GM13976 (cell line): ENCODE measurements around the gene IER3.

Source experiments
- DNase-seq: peaks from one replicate; pipeline ENCODE4 v3.0.0; 2012; ENCODE audit warnings: low spot score
- in situ Hi-C: fragments of 300-500 bp; cut with MboI; formaldehyde crosslinking; loops from one replicate; pipeline ENCODE4 v1.12.0; 2022; ENCODE audit warnings: low sequenced_read_pairs, mixed read lengths, inconsistent platforms; ENCODE audit not compliant: unreplicated experiment
- TF ChIP-seq, protein P1 (sequence below): IDR thresholded peaks from 2 replicates; pipeline ENCODE4 v1.5.1; 2012; ENCODE audit warnings: borderline replicate concordance, mild to moderate bottlenecking; ENCODE audit not compliant: insufficient read depth; ENCODE audit errors: extremely low read depth, missing control alignments, control extremely low read depth

IER3 gene

DNA sequence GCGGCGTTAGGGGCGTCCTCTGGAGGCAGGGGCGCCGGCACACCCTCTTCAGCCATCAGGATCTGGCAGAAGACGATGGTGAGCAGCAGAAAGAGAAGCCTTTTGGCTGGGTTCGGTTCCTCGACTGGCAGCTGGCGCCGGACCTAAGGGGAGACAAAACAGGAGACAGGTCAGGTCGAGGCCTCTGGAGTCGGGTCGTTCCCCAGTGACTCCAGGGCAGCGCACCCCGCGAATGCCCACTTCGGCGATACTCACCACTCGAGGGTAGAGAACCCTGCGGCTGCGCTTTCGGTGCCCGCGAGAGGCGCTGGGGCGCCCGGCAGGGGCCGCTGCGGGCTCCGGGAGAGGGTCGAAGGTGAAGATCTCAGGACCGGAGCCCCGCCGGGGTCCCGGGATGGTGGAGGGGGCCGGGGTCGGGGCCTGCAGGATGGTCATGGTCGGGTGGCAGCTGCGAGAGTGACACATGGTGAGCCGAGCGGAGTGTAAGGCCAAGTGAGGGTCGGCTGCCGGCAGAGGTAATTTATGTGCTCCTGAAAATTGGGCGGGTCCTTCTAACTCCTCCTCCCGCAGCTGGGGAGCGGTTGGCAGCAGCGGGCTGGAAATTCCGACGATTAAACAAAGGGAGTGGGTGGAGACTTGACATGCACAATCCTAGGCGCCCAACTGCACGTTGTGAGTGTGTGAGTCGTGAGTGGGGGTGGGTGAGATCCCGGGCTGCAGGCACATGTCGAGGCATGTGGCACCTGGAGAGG lies at the start of gene IER3:
Gene IER3, minus strand, starts transcription at position 494 of the 752 bp plus-strand sequence. Its CDS starts 29 bp downstream, at position 465.
- in situ Hi-C loops: no loop called here

DNA sequence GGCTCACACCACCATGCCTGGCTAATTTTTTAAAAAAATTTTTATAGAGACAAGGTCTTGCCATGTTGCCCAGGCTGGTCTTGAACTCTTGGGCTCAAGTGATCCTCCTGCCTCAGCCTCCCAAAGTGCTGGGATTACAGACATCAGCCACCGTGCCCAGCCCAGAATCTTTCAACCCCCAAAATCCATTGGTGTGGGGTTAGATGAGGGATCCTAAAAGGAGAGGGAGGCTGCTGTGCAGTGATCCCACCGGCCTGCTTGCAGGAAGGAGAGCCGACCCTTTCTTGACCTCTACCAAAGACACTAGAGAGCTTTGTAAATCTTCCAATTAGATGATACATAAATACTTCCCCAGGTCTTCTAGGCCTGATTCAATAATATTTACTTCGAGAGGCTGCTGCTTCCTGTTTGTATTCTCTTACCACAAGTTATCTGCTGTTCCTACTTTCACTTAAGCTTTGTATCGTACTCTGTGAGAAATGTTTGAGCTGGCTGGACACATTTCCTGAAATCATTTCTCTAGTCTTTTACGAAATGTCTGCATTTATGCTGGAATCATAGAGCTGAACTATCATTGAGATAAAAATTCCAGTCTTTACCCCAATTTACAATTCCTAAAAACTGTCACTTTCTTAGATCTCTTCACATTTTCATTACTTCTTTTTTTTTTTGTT lies 49.3 kb upstream of the IER3 start:
- peak; percentile 75 for DNase-seq
- TF ChIP-seq, protein P1, sequence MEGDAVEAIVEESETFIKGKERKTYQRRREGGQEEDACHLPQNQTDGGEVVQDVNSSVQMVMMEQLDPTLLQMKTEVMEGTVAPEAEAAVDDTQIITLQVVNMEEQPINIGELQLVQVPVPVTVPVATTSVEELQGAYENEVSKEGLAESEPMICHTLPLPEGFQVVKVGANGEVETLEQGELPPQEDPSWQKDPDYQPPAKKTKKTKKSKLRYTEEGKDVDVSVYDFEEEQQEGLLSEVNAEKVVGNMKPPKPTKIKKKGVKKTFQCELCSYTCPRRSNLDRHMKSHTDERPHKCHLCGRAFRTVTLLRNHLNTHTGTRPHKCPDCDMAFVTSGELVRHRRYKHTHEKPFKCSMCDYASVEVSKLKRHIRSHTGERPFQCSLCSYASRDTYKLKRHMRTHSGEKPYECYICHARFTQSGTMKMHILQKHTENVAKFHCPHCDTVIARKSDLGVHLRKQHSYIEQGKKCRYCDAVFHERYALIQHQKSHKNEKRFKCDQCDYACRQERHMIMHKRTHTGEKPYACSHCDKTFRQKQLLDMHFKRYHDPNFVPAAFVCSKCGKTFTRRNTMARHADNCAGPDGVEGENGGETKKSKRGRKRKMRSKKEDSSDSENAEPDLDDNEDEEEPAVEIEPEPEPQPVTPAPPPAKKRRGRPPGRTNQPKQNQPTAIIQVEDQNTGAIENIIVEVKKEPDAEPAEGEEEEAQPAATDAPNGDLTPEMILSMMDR: no peak
- in situ Hi-C loops: no loop called here

More for the DNA sequence above, at the start of gene IER3:
- TF ChIP-seq, protein P1: peak; percentile 76
- peak; percentile 80 for DNase-seq

DNA sequence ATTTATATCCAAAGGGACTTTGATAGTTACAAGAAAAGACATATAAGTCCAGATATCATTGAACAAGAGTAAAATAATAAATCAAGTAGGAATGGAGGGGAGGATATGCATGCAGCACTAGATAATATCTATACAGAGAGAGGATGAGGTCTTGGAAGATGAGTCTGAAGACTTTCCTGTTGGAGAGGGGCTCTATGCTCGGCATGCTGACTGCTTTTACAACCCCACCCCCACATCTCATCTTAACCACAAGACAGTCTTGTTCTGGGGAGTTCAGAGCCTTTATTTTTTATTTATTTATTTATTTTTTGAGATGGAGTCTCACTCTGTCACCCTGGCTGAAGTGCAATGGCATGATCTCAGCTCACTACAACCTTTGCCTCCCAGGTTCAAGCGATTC lies 48.4 kb upstream of the IER3 start:
- DNase-seq: no peak
- in situ Hi-C loops: no loop called here
- TF ChIP-seq, protein P1: no peak

GRCh38 chr6:30790724-30791383 lies 46.5 kb upstream of the IER3 start:
- TF ChIP-seq, protein P1: no peak
- in situ Hi-C loops: no loop called here
- DNase-seq: no peak

DNA sequence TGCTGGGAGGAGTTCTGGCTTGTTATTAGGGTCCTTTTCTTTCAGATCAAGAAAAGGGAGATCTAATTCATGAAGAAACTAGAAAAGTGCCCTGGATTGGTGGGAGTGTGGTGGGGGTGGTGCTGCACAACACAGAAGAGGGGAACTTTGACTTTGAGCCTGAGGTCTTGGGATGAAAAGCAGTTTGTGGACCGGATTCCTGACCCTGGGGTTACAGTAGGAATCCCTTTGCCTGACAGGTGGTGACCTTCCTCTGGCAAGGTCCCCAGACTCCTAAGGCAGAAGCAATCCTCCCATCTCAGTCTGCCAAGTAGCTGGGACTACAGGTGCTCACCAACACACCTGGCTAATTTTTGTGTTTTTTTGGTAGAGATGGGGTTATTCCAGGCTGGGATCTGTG lies 45.3 kb upstream of the IER3 start:
- TF ChIP-seq, protein P1: no peak
- DNase-seq: no peak
- in situ Hi-C loops: no loop called here

DNA sequence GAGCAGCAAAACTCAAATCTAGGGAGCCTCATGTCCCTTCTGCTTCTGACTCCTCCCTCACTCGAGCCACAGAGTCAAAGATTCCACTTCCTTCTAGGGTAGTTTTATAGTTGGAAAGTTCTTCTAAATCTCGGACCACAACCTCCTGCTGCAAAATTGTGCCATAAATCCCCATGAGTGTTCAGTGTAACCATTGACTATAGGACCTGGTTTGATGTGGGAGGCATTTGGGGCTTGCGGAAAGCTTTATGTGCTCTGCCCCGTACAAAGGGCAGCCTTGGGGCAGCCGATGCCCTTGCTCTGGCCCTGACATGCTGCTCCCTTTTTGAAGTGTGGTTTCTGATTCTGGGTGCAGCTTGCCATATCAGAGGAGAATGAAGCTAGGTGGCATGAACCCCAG lies 43.6 kb upstream of the IER3 start:
- DNase-seq: no peak
- TF ChIP-seq, protein P1: no peak
- in situ Hi-C loops: no loop called here
